Measurements from ENCODE around the gene ATP8B4.

GRCh38 chr15:49832511-49832910 is 286.5 kb downstream of the ATP8B4 start:
- TF ChIP-seq POLR2AphosphoS5 (IDR thresholded peaks at IDR 0.05; ENCODE audit: low read depth, low read length): no peak
- no peak for TF ChIP-seq POLR2A (IDR thresholded peaks at IDR 0.05; ENCODE audit: low read depth, low read length)
- no peak for TF ChIP-seq TAF1 (IDR thresholded peaks at IDR 0.05; ENCODE audit: low read depth, low read length)
- no peak for TF ChIP-seq POU2F2 (IDR thresholded peaks at IDR 0.05; ENCODE audit: low read depth, low read length)
